ENCODE measurements around the gene PCK2. TPM values are rescaled to one million over a fixed set of nuclear protein-coding genes. Genes with fewer than 3 reads are reported as not detected.

PCK2 gene
- total and polyA plus RNA-seq, 2 of the 13 experiments (the other 11 are each of a cell fraction or from before 2014, with no cell fraction given) = 129 to 272 TPM

DNA sequence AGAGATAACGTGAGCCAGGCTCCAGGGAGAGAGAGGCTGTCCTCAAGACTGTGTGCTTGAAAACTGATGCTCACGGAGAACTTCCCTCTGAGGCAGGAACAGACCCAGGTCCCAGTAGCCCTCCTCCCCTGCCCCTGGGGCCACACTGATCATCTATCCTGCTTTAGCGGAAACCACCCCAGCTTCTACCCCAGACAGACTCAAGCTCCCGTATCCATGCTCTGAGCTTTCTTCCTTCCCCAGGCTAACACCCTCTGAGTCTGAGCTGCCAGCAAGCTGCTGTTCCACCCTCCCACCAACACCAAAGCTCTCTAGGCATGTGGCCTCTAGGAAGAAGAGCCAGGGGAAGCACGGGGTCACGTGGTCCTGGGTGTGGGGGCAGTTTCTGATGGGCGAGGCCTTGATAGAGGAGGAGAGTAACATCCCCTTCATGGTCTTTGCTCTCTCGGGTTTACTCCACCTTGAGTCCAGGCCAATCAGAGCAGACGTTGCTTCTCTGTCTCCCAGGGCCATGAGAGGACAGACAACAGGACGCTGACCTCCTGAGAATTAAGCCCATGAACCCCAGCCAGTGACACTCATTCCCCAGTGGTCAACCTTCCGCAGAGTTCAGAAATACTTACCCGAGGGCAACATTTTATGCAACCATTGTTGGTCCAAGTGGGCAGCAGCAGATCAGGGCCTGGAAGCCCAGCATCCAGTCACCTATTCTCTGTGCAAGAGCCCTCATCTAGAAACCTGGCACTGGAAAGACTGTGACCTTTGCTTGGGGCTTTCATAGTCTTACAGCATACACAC lies 1.4 kb downstream of the PCK2 start (continued):
- TF ChIP-seq, protein P1, sequence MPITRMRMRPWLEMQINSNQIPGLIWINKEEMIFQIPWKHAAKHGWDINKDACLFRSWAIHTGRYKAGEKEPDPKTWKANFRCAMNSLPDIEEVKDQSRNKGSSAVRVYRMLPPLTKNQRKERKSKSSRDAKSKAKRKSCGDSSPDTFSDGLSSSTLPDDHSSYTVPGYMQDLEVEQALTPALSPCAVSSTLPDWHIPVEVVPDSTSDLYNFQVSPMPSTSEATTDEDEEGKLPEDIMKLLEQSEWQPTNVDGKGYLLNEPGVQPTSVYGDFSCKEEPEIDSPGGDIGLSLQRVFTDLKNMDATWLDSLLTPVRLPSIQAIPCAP (CRISPR knock-in tag; IDR thresholded peaks at IDR 0.05; ENCODE audit: low read depth) = peak; percentile 91; the same call in 1 of the 2 replicates
- TF ChIP-seq ZNF547 (CRISPR knock-in tag; IDR thresholded peaks at IDR 0.05) = peak; percentile 95
- peak; percentile 97 for TF ChIP-seq GATA4 (IDR thresholded peaks at IDR 0.05; ENCODE audit: borderline replicate concordance, low read depth)
- peak; percentile 99 for TF ChIP-seq RAD51 (IDR thresholded peaks at IDR 0.05; ENCODE audit: borderline replicate concordance)
- no peak for TF ChIP-seq ZNF746 (CRISPR knock-in tag; IDR thresholded peaks at IDR 0.05)
- no peak for TF ChIP-seq NR2F2 (IDR thresholded peaks at IDR 0.05; ENCODE audit: borderline replicate concordance, low read depth)
- TF ChIP-seq, protein P2, sequence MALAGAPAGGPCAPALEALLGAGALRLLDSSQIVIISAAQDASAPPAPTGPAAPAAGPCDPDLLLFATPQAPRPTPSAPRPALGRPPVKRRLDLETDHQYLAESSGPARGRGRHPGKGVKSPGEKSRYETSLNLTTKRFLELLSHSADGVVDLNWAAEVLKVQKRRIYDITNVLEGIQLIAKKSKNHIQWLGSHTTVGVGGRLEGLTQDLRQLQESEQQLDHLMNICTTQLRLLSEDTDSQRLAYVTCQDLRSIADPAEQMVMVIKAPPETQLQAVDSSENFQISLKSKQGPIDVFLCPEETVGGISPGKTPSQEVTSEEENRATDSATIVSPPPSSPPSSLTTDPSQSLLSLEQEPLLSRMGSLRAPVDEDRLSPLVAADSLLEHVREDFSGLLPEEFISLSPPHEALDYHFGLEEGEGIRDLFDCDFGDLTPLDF (CRISPR knock-in tag; IDR thresholded peaks at IDR 0.05) = no peak; the same call in 1 of the 2 replicates
- TF ChIP-seq, protein P3, sequence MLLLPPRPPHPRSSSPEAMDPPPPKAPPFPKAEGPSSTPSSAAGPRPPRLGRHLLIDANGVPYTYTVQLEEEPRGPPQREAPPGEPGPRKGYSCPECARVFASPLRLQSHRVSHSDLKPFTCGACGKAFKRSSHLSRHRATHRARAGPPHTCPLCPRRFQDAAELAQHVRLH (CRISPR knock-in tag; IDR thresholded peaks at IDR 0.05; ENCODE audit: borderline replicate concordance, low read depth) = peak; percentile 100; the same call in 1 of the 2 replicates
- TF ChIP-seq, protein P4, sequence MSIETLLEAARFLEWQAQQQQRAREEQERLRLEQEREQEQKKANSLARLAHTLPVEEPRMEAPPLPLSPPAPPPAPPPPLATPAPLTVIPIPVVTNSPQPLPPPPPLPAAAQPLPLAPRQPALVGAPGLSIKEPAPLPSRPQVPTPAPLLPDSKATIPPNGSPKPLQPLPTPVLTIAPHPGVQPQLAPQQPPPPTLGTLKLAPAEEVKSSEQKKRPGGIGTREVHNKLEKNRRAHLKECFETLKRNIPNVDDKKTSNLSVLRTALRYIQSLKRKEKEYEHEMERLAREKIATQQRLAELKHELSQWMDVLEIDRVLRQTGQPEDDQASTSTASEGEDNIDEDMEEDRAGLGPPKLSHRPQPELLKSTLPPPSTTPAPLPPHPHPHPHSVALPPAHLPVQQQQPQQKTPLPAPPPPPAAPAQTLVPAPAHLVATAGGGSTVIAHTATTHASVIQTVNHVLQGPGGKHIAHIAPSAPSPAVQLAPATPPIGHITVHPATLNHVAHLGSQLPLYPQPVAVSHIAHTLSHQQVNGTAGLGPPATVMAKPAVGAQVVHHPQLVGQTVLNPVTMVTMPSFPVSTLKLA (IDR thresholded peaks at IDR 0.05) = peak; percentile 99
- TF ChIP-seq ELF4 (CRISPR knock-in tag; IDR thresholded peaks at IDR 0.05; ENCODE audit: borderline replicate concordance) = peak; percentile 30; the same call in 1 of the 2 replicates
- TF ChIP-seq PCBP1 (IDR thresholded peaks at IDR 0.05; ENCODE audit: borderline replicate concordance, low read depth, low read length) = no peak
- peak; percentile 80 for TF ChIP-seq BHLHE40 (IDR thresholded peaks at IDR 0.05; ENCODE audit: low read length)
- TF ChIP-seq ZNF766 (CRISPR knock-in tag; IDR thresholded peaks at IDR 0.05; ENCODE audit: borderline replicate concordance) = peak; percentile 88; the same call in 1 of the 2 replicates
- peak; percentile 86; the same call in 1 of the 2 replicates for TF ChIP-seq ZNF101 (CRISPR knock-in tag; IDR thresholded peaks at IDR 0.05; ENCODE audit: borderline replicate concordance, low read depth)
- peak; percentile 97; the same call in 1 of the 2 replicates for TF ChIP-seq ZNF235 (CRISPR knock-in tag; IDR thresholded peaks at IDR 0.05; ENCODE audit: borderline replicate concordance)
- TF ChIP-seq NR2F6 (IDR thresholded peaks at IDR 0.05) = peak; percentile 93
- TF ChIP-seq NR2F6 (CRISPR knock-in tag; IDR thresholded peaks at IDR 0.05) = peak; percentile 94
- peak; percentile 99 for TF ChIP-seq ZNF510 (CRISPR knock-in tag; IDR thresholded peaks at IDR 0.05; ENCODE audit: low read depth)
- peak; percentile 81 for TF ChIP-seq ZNF713 (CRISPR knock-in tag; IDR thresholded peaks at IDR 0.05)
- TF ChIP-seq NKX3-1 (CRISPR knock-in tag; IDR thresholded peaks at IDR 0.05) = peak; percentile 68
- no peak for TF ChIP-seq ZNF615 (CRISPR knock-in tag; IDR thresholded peaks at IDR 0.05; ENCODE audit: borderline replicate concordance)
- peak; percentile 98 for TF ChIP-seq ZKSCAN8 (CRISPR knock-in tag; IDR thresholded peaks at IDR 0.05; ENCODE audit: borderline replicate concordance)
- peak; percentile 97 for TF ChIP-seq ZBTB7B (CRISPR knock-in tag; IDR thresholded peaks at IDR 0.05)
- TF ChIP-seq NBN (conservative IDR thresholded peaks at IDR 0.05) = no peak
- peak; percentile 99 for TF ChIP-seq ZSCAN9 (CRISPR knock-in tag; IDR thresholded peaks at IDR 0.05; ENCODE audit: borderline replicate concordance)
- TF ChIP-seq, protein P5, sequence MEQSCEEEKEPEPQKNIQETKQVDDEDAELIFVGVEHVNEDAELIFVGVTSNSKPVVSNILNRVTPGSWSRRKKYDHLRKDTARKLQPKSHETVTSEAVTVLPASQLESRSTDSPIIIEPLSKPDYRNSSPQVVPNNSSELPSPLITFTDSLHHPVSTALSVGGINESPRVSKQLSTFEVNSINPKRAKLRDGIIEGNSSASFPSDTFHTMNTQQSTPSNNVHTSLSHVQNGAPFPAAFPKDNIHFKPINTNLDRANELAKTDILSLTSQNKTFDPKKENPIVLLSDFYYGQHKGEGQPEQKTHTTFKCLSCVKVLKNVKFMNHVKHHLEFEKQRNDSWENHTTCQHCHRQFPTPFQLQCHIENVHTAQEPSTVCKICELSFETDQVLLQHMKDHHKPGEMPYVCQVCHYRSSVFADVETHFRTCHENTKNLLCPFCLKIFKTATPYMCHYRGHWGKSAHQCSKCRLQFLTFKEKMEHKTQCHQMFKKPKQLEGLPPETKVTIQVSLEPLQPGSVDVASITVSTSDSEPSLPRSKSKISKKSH (CRISPR knock-in tag; IDR thresholded peaks at IDR 0.05; ENCODE audit: borderline replicate concordance) = no peak
- peak; percentile 96 for TF ChIP-seq RFXANK (CRISPR knock-in tag; IDR thresholded peaks at IDR 0.05)
